ENCODE data around the gene TRDN.

The TRDN gene

GRCh38 chr6:123182998-123183397, 453.8 kb downstream of the TRDN start:
- H3K36me3 ChIP-seq (ENCODE audit: control insufficient read depth, insufficient read depth, low read length) = no peaks in the 10 kb centered on the region
- no peak overlapping the region for H3K27ac ChIP-seq (ENCODE audit: low read depth, low read length)
- H3K4me1 ChIP-seq (ENCODE audit: control insufficient read depth, insufficient read depth, low read length) = no peaks in the 10 kb centered on the region
- no peaks in the 10 kb centered on the region for H3K9me3 ChIP-seq (ENCODE audit: control insufficient read depth, insufficient read depth, low read length)
- H3K9ac ChIP-seq (ENCODE audit: low read depth, low read length) = no peak overlapping the region
- H3K4me3 ChIP-seq (ENCODE audit: low read depth, low read length) = no peak overlapping the region
- H3K27me3 ChIP-seq (ENCODE audit: control insufficient read depth, insufficient read depth, low read length) = no peaks in the 10 kb centered on the region

GRCh38 chr6:123176706-123177105, 460.0 kb downstream of the TRDN start:
- Histone ChIP-seq H3K36me3 (ENCODE audit: control insufficient read depth, insufficient read depth, low read length) (no peaks in the 10 kb centered on the region), H3K9me3 (ENCODE audit: control insufficient read depth, insufficient read depth, low read length) (no peaks in the 10 kb centered on the region), H3K27ac (ENCODE audit: low read depth, low read length) (no peak overlapping the region), H3K4me3 (ENCODE audit: low read depth, low read length) (no peak overlapping the region), H3K27me3 (ENCODE audit: control insufficient read depth, insufficient read depth, low read length) (no peaks in the 10 kb centered on the region), H3K9ac (ENCODE audit: low read depth, low read length) (no peak overlapping the region), H3K4me1 (ENCODE audit: control insufficient read depth, insufficient read depth, low read length) (no peaks in the 10 kb centered on the region; the same call in 1 of the 2 replicates)

DNA sequence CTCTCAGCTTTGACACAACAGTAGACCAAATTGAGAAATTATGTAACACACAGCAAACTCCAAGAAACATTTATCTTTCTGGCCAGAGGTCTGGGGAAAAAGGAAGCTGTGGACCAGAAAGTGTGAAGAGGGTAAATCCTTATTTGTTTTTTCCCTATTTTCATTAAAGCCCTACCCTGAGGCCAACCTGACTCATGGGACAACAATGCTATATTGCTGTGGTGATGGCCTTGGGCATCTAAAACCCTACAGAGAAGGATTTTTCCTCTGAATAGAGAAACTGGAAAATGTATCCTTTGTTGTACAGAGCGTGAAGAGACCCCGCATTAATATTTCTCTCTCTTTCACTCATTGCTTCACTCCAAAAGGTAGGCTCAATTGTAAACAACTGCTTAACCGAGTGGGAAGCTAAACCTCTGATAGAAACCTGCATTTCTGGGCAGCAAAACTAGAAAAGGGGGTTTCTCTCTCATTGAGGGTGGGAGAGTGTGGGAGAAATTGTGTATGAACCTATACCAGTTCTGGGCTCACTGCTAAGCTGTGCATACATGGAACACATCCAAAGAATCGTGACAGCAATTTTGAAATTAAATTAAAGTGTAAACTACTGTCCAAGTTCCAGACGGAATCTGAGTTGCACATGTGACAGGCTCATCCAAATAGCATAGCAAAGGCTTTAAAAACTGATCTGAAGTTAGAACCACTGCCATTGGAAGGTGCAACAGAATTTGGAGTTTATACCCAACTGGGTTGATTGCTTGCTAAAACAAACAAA, 465.2 kb downstream of the TRDN start:
- H3K9ac ChIP-seq (ENCODE audit: low read depth, low read length) = no peak overlapping the region
- no peaks in the 10 kb centered on the region for H3K9me3 ChIP-seq (ENCODE audit: control insufficient read depth, insufficient read depth, low read length)
- H3K36me3 ChIP-seq (ENCODE audit: control insufficient read depth, insufficient read depth, low read length) = no peaks in the 10 kb centered on the region
- H3K4me1 ChIP-seq (ENCODE audit: control insufficient read depth, insufficient read depth, low read length) = no peaks in the 10 kb centered on the region; the same call in 1 of the 2 replicates
- no peak overlapping the region for H3K27ac ChIP-seq (ENCODE audit: low read depth, low read length)
- H3K27me3 ChIP-seq (ENCODE audit: control insufficient read depth, insufficient read depth, low read length) = no peaks in the 10 kb centered on the region
- no peak overlapping the region for H3K4me3 ChIP-seq (ENCODE audit: low read depth, low read length)

DNA sequence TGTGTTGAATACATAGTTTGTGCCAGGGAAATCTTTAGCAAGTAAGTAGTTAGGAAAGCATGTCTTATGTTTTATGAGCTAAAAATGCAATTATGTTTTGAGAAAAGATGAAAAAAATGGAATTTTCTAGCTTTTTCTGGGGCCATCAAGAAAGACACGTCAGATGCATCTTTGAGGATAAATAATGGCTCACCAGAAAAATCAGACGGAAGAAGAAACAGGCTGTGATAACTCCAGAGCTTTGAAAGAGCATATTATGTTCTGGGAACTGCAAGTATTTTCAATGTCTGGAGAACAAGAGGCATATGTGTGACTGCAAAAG, 467.0 kb downstream of the TRDN start:
- Histone ChIP-seq H3K4me1 (ENCODE audit: control insufficient read depth, insufficient read depth, low read length) (no peaks in the 10 kb centered on the region; the same call in 1 of the 2 replicates), H3K4me3 (ENCODE audit: low read depth, low read length) (no peak overlapping the region), H3K9me3 (ENCODE audit: control insufficient read depth, insufficient read depth, low read length) (no peaks in the 10 kb centered on the region), H3K36me3 (ENCODE audit: control insufficient read depth, insufficient read depth, low read length) (no peaks in the 10 kb centered on the region), H3K27ac (ENCODE audit: low read depth, low read length) (no peak overlapping the region), H3K27me3 (ENCODE audit: control insufficient read depth, insufficient read depth, low read length) (no peaks in the 10 kb centered on the region), H3K9ac (ENCODE audit: low read depth, low read length) (no peak overlapping the region)

DNA sequence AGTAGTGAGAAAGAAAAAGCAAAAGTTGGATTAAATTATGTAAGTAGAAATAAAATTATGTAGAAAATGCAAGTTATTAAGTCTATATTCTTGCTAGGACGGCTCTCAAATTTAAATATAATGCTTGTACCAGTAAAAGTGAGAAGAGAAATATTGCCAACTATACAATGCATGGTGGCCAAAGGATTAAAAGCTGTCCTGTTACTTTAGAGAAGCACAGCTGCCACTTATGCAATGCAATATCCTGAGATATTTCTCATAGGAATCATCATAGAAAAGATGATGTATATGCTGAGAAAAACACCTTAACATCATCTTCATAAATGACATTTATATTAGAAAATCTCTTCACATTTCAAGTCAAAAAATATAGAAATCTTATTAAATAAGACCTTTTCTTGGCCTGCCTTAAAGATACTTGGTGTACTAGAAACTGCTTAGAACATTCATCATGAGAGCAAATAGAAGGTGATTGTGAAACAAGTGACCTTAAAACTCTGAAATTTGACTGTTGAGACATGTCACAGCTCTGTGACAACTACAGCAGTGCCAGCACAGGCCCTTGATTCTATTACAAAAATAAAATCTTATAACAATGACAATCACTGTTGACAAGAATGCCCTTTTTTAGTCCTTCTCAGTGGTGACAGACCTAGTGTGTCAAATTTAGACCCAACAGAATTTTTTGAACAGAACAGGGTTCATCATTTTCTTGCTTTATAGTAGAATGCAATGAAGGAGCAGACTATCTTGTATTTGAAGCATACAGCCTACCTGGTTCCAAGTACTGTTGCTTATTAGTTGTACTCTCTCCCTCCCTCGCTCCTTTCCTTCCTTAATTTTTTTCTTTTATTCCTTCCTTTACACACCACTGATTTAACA, 467.6 kb downstream of the TRDN start:
- Histone ChIP-seq H3K36me3 (ENCODE audit: control insufficient read depth, insufficient read depth, low read length) (no peaks in the 10 kb centered on the region), H3K4me1 (ENCODE audit: control insufficient read depth, insufficient read depth, low read length) (no peaks in the 10 kb centered on the region; the same call in 1 of the 2 replicates), H3K9me3 (ENCODE audit: control insufficient read depth, insufficient read depth, low read length) (no peaks in the 10 kb centered on the region), H3K9ac (ENCODE audit: low read depth, low read length) (no peak overlapping the region), H3K4me3 (ENCODE audit: low read depth, low read length) (no peak overlapping the region), H3K27ac (ENCODE audit: low read depth, low read length) (no peak overlapping the region), H3K27me3 (ENCODE audit: control insufficient read depth, insufficient read depth, low read length) (no peaks in the 10 kb centered on the region)

DNA sequence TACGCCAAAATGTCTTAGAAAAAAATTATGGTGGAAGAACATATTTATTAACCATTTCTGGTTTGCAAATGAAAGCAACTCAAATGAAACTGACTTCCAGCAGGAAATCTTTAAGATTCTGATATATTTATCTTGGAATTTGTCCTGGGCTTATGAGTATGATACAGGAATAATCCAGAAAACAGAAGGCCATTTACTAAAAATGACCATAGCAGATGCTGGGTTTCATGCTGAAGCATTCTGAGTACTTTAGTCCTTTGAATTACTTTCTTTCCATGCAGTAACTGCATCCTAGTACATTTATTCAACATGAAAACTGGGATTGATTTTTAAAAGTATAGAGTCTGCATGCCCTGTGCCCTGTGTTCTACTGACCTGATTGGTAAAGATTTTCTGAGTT, 468.3 kb downstream of the TRDN start:
- Histone ChIP-seq H3K9ac (ENCODE audit: low read depth, low read length) (no peak overlapping the region), H3K36me3 (ENCODE audit: control insufficient read depth, insufficient read depth, low read length) (no peaks in the 10 kb centered on the region), H3K4me3 (ENCODE audit: low read depth, low read length) (no peak overlapping the region), H3K4me1 (ENCODE audit: control insufficient read depth, insufficient read depth, low read length) (no peaks in the 10 kb centered on the region; the same call in 1 of the 2 replicates), H3K9me3 (ENCODE audit: control insufficient read depth, insufficient read depth, low read length) (no peaks in the 10 kb centered on the region), H3K27ac (ENCODE audit: low read depth, low read length) (no peak overlapping the region), H3K27me3 (ENCODE audit: control insufficient read depth, insufficient read depth, low read length) (no peaks in the 10 kb centered on the region)

Measured in HUES48 (cell line).